GM18870 (cell line): ENCODE data around the gene EXPH5.

Experiments
- ATAC-seq: cut with Tn5 transposase; IDR thresholded peaks from one replicate; pipeline ENCODE4 v1.9.1; 2021; ENCODE audit warnings: moderate library complexity; ENCODE audit not compliant: unreplicated experiment

EXPH5 gene

GRCh38 chr11:108522318-108522717, 71.2 kb downstream of the EXPH5 start:
- no peak for ATAC-seq

GRCh38 chr11:108518581-108518980, 75.0 kb downstream of the EXPH5 start:
- ATAC-seq: no peak

GRCh38 chr11:108516125-108516524, 77.4 kb downstream of the EXPH5 start:
- no peak for ATAC-seq

- ATAC-seq: no peak
Observed at GRCh38 chr11:108512708-108513107, 80.9 kb downstream of the EXPH5 start.

GRCh38 chr11:108511851-108512474, 81.6 kb downstream of the EXPH5 start:
- no peak for ATAC-seq

GRCh38 chr11:108508653-108509593, 84.6 kb downstream of the EXPH5 start:
- ATAC-seq: no peak

GRCh38 chr11:108501396-108501795, 92.2 kb downstream of the EXPH5 start:
- no peak for ATAC-seq

GRCh38 chr11:108500721-108501120, 92.8 kb downstream of the EXPH5 start:
- no peak for ATAC-seq

GRCh38 chr11:108500169-108500568, 93.4 kb downstream of the EXPH5 start:
- ATAC-seq: no peak

GRCh38 chr11:108498816-108499408, 94.7 kb downstream of the EXPH5 start:
- ATAC-seq: no peak

- no peak for ATAC-seq
Observed at GRCh38 chr11:108498046-108498815, 95.3 kb downstream of the EXPH5 start, which contains the start of gene POGLUT3. POGLUT3 (minus strand) TSS chr11:108498384; CDS start chr11:108498366, 18 bp downstream.

- peak; percentile 69 for ATAC-seq
Observed at GRCh38 chr11:108497317-108498045, 96.1 kb downstream of the EXPH5 start.

- no peak for ATAC-seq
Observed at GRCh38 chr11:108496643-108497256, 96.8 kb downstream of the EXPH5 start.

- no peak for ATAC-seq
Observed at GRCh38 chr11:108495326-108495725, 98.2 kb downstream of the EXPH5 start.

- ATAC-seq: no peak
Observed at GRCh38 chr11:108494182-108494581, 99.4 kb downstream of the EXPH5 start.

- ATAC-seq: no peak
Observed at GRCh38 chr11:108491936-108492335, 101.6 kb downstream of the EXPH5 start.

GRCh38 chr11:108486828-108487227, 106.7 kb downstream of the EXPH5 start:
- no peak for ATAC-seq

- no peak for ATAC-seq
Observed at GRCh38 chr11:108486331-108486730, 107.2 kb downstream of the EXPH5 start.

- no peak for ATAC-seq
Observed at GRCh38 chr11:108483163-108483562, 110.4 kb downstream of the EXPH5 start.
